Stimulated activated CD8-positive, alpha-beta memory T cell treated with anti-CD3 and anti-CD28 coated beads, Interleukin-7, amount 100 ng/mL, for 4 hours (primary cell): Measurements from ENCODE around the gene IL1R1.

Experiments
- DNase-seq, 2 donors: peaks; one replicate each; pipeline ENCODE4 v3.0.0-alpha.2; 2020; ENCODE audit warnings: low read depth in 2 of 2

Gene IL1R1

DNA sequence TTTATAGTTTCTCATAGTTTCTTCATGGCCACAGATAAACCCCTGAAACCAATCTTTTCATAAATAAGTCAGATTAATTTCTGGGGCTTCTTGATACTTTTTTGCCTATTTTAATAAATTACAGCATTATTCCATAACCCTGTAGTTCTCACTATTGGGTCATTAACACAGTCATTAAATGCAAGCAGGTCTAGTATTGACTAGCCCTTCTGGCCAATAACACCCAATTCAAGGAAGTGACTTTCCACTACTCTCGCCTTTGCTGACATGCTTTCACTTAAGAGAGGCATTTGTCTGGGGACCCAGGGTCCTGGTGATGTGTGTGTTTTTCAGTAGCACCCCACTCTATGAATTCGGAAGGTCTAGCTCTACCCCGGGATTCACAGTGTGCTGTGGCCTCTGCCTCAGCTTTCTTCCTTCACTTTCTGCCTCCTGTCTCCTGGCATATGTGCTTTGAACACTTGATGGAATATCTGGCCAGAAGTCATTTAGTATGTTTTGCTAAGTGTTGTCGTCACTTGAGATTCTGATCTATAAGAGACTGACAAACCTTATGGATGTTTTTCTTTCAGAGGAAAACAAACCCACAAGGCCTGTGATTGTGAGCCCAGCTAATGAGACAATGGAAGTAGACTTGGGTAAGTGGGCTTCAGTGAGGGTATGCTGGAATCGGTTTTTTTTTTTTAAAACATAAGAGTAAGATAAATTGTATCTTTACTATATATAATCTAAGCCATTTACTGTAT lies 25.7 kb downstream of the IL1R1 start:
- DNase-seq: no peak

DNA sequence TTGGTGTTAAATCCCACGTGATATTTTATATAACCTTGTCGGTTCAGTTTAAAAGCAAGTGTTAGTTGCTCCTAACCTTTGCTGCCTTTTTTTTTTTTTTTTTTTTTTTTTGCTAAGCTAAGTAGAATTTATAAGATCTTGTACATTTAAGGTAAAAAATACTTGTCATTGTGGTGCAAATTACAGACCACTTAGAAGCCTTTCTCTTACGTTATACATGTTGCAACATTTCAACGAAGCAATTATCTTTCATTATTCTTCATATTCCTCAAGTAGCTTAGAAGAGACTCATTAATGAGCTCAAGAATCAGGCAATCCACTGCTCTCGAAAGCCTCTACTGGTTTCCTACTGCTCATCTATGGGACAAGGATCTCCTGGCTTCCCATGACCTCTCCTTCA lies 29.4 kb downstream of the IL1R1 start:
- no peak for DNase-seq

- no peak for DNase-seq
Measured at GRCh38 chr2:102172745-102173144, 30.2 kb downstream of the IL1R1 start.

- no peak for DNase-seq
Measured at GRCh38 chr2:102176172-102176571, 33.6 kb downstream of the IL1R1 start.

DNA sequence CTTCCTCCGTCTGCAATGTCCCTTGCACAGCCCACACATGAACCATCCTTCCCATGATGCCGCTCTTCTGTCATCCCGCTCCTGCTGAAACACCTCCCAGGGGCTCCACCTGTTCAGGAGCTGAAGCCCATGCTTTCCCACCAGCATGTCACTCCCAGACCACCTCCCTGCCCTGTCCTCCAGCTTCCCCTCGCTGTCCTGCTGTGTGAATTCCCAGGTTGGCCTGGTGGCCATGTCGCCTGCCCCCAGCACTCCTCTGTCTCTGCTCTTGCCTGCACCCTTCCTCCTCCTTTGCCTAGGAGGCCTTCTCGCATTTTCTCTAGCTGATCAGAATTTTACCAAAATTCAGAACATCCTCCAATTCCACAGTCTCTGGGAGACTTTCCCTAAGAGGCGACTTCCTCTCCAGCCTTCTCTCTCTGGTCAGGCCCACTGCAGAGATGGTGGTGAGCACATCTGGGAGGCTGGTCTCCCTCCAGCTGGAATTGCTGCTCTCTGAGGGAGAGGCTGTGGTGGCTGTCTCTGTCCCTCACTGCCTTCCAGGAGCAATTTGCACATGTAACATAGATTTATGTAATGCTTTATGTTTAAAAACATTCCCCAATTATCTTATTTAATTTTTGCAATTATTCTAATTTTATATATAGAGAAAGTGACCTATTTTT lies 35.4 kb downstream of the IL1R1 start:
- no peak for DNase-seq

- no peak for DNase-seq
Measured at GRCh38 chr2:102179061-102179460, 36.5 kb downstream of the IL1R1 start.

- no peak for DNase-seq
Measured at GRCh38 chr2:102179788-102180686, 37.5 kb downstream of the IL1R1 start.

GRCh38 chr2:102180687-102180999 lies 38.1 kb downstream of the IL1R1 start:
- DNase-seq: no peak

- no peak for DNase-seq
Measured at GRCh38 chr2:102181376-102181775, 38.8 kb downstream of the IL1R1 start.

DNA sequence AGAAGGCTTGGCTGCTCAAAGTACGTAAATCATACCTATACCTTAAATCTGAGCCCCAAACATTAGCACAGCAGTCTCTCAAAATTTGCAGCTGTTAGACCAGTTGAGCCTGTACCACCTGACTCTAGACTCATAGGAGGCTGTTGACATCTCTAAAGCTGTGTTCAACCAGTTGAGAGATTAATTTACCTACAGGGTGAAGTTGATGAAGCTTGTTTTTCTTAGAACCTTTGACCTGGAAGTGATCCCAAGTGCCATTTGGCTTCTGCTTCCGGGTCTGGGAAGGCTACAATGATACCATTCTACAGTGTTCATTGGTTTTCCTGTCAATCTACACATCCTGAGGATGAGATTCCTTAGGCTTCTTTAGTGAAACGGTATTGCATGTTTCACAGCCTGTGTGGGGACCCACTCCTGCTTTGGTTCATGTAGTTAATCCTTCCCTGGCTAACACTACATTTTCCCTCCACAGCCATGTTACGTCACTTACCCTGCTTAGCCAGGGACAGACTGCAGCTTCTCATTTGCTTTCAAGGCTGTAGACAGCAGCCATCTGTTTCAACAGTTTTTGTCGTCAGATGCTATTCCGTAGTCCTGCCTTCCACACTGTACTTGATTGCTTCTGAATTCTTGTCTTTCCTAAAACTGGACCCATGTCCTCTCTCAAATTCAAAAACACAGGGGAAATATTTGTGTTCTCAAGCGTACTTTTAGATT lies 39.5 kb downstream of the IL1R1 start:
- DNase-seq: no peak

- DNase-seq: no peak
Measured at GRCh38 chr2:102184018-102184417, 41.5 kb downstream of the IL1R1 start.

DNA sequence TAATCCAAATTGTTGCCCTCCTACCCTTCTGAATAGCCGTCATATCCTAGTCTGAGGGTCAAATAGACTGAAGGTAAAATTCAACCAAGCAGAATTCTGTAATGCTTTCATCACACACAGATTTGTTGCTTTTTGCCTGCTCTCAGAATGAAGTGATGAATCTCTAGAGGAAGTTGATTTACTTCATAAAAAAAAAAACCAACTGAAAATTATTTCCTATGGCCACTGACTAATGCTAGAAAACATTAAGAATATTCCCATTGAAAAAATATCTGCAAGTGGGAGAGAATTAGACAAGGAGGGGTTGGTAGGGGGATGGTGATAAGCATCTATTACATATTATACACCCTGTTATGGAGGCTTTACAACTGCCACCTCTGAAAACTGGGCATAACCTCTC lies 42.0 kb downstream of the IL1R1 start:
- no peak for DNase-seq

GRCh38 chr2:102185347-102185746 lies 42.8 kb downstream of the IL1R1 start:
- no peak for DNase-seq

- no peak for DNase-seq
Measured at GRCh38 chr2:102186791-102187495, 44.4 kb downstream of the IL1R1 start, which contains the start of gene IL1RL2. TSS of gene IL1RL2 (plus strand) at chr2:102187023. CDS start at chr2:102187868, 845 bp downstream.

GRCh38 chr2:102187496-102188150 lies 45.1 kb downstream of the IL1R1 start:
- peak; percentile 33 to 49 for DNase-seq

- no peak for DNase-seq
Measured at GRCh38 chr2:102190430-102191107, 48.0 kb downstream of the IL1R1 start.

DNA sequence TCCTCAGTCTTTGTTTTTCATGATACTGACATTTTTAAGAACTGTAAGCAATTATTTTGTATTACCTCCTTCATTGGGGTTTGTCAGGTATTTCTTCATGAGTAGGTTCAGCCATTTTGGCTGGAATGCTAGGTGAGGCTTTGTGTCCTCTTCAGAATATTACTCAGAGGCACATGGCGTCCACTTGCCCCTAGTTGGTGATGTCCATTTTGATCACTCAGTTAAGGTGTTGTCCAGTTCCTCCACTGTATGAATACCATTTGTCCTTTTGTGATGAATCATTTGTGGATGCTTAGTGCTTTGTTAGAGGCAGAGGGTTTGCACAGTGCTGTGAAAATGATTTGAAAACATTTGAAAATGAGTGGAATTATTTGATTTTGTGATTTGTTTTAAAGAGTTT lies 49.0 kb downstream of the IL1R1 start:
- DNase-seq: no peak

DNA sequence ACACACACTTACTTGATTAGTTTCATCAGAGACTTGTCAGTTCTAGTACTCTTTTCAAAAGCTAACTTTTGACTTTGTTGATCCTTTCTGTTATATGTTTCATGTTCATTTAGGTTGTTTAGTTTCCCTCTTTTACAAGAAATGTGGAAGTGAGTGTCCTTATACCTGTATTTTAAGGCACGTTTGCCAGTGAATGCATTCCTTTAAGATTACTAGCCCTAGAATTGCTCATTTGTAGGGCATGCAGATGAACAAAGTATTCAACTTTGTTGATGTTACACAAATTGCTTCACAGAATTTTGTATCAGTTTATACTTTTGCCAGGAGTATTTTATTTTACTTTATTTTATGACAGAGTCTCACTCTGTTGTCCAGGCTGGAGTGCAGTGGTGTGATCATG lies 50.5 kb downstream of the IL1R1 start:
- no peak for DNase-seq

DNA sequence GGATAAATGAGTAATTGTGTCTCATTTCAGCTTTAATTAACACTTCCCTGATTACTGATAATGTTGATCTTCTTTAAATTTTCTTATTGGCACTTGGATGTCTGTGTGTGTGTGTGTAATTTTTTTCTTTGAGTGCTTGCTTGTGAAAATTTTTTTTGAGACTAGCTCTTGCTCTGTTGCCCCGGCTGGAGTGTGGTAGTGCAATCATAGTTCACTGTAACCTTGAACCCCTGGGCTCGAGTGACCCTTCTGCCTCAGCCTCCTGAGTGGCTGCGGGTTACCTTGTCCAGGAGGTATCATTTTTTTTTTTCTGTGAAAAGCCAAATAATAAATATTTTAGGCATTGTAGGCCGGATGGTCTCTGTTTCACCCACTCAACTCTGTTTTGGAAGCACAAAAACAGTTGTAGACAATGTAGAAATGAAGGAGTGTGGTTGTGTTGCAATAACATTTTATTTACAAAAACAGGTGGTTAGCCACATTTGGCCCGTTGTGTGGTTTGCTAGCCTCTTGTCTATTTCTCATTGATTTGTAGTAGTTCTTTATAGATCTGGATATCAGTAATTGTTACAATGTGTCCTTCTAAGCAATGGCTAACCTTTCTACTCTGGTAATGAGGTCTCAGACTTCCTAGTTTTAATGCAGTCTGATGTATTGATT lies 52.2 kb downstream of the IL1R1 start:
- DNase-seq: no peak
